HPDE6-E6E7 (cell line): ENCODE measurements around the gene CDCA8.

ENCODE experiments used
- DNase-seq: peaks from one replicate; pipeline ENCODE4 v3.0.0; 2011; ENCODE audit warnings: missing footprints; ENCODE audit errors: extremely low spot score

CDCA8 gene

GRCh38 chr1:37716321-37716720, 24.0 kb downstream of the CDCA8 start:
- DNase-seq: no peak

DNA sequence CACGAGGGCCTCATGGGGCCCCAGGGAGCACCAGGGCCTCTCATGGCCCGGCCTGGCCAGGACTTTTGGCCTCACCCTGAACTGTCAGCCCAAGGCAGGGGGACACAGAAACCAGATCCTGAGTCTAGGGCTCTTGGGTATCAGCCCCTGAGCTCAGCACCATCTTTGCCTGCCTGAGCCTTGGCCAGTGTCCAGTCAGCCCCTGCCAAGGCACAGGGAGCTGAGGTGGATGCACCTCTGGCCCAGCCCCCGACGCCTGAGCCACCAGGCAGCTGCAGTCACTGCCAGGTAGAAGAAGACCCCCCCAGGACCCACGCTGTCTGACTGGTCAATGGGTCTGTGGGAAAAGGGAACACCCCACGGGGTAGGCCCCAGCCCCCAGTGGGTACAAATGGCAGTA, 25.3 kb downstream of the CDCA8 start:
- DNase-seq: no peak

GRCh38 chr1:37718181-37718900, 26.0 kb downstream of the CDCA8 start:
- no peak for DNase-seq

DNA sequence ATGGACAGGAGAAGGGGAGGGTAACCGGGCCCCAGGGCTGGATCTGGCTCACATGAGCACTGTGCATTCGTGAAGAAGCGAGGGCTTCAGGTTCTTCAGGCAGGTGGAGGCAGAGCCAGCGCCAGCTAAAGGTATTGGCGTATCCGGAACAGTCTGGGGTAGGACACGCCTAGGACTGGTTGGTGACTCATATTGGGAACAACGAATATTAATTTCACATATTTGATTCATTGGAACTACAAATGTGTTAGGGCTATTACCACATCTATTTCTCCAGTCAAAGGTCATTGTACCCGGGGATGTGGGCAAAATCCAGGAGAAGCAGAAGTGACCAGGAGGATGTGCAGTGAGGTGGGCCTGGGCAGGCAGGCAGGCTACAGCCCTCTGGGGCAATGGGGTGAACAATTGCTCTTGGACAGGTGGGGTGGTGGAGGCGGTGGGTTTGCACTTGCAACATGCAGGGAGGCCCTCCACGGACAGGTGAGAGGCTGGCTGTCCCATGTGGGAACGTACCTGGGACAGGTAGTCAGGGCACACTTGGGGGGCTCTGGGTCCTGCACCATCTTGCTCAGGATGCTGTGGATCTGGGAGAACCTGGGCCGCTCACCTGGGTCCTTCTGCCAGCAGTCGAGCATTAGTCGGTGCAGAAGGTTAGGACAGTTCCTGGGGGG, 26.7 kb downstream of the CDCA8 start:
- peak; percentile 88 for DNase-seq

DNA sequence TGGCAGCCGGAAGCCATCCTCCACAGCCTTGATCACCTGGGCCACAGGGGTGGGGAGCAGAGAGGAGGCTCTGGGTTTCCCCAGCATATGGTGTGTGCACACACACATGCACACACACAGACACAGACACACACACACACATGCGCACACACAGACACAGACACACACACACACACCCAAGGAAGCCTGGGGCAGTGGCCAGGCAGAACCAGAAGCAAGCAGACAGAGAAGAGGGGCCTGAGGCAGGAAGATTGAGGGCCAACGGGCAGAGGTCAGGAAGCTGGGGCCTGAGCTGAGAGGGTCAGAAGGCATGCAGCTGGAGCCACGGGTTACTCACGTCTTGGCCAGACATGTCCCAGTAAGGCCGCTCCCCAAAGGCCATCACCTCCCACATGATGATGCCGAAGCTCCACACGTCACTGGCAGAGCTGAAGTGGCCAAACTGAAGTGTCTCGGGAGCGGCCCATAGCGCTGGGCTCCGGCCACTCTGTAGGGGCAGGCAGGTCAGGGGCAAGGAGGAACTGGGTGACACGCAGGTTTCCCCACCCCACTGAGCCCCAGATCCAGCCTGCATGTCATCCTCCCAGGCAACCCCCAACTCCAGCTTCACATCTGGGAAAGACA, 27.4 kb downstream of the CDCA8 start:
- no peak for DNase-seq

DNA sequence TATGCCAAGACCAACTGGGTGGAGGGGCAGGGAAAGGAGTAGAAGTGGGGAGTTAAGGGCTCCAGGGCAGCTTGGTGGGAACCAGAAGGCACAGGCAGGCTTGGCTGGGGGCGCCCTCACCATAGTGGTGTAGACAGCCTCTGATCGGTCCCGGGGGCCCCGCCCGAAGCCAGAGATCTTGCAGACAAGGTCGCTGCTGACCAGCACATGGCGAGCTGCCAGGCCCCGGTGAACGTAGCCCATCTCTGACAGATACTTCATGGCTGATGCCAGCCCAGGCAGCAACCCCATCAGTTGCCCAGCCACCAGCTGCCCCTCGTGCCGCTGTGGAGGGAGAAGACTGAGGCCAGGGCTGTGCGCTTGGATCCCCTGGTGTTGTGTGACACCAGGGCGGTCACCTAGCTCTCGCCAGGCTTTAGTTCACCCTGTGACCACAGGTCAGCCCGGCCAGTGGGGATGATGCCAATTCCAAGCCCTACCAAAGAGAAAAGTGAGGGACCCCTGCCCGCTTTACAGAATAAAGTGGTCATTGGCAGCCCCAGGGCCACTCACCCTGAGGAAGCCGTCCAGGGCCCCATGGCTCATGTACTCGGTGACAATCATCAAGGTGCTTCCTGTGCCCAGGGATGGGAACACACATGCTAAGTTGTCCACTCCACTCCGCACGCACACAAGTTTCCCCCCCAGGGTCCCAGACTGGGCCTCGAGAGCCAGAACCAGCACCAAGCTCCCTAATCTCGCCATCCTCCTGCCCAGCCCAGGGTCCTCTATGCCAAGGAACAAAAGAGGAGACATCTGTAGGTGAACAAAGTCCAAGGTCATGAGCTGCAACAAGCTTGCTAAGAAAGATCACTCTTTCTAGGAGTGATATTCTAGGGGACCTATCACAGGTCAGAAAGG, 28.2 kb downstream of the CDCA8 start:
- no peak for DNase-seq

- DNase-seq: no peak
Measured at GRCh38 chr1:37721565-37721964, 29.2 kb downstream of the CDCA8 start.

DNA sequence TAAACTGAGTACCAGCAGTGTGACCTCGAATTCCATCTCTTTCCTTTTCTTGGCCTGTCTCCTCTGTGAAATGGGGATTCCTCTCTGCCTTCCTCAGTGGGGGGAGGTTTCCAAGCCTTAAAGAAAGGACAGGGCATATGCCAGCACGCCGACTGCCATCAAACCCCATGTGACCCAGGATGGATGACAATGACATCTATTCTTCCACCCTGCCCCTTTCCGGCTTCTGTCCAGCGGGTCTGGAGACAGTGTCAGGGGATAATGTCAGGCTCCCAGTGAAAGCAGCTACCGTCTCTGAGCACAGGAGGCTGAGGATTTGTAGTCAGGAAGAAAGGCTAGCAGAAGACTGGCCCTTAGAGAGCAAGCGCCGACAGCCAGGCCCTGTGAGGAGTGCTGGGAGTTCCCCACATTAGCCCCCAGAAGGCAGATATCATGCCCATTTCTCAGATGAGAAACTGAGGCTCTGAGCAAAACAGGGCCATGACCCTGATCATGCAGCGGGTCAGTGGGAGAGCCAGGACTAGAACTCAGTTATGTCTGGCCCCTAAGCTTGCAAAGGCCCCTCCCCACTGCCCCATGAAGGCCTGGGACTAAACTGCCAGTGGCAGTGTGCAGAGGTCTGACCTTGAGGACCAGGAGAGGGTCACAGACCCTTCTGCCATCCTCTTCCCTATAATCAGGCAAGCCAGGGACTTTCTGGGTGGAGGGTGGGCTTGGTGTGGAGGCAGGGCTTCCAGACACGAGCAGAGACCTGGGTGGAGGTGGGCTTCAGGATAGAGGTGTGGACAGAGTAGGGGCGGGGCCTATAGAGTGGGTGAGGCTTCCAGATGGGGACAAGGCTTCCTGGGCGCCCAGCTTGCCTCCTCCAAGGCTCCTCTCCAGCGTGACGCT, 30.1 kb downstream of the CDCA8 start:
- DNase-seq: no peak

GRCh38 chr1:37723072-37723389, 30.7 kb downstream of the CDCA8 start:
- no peak for DNase-seq

DNA sequence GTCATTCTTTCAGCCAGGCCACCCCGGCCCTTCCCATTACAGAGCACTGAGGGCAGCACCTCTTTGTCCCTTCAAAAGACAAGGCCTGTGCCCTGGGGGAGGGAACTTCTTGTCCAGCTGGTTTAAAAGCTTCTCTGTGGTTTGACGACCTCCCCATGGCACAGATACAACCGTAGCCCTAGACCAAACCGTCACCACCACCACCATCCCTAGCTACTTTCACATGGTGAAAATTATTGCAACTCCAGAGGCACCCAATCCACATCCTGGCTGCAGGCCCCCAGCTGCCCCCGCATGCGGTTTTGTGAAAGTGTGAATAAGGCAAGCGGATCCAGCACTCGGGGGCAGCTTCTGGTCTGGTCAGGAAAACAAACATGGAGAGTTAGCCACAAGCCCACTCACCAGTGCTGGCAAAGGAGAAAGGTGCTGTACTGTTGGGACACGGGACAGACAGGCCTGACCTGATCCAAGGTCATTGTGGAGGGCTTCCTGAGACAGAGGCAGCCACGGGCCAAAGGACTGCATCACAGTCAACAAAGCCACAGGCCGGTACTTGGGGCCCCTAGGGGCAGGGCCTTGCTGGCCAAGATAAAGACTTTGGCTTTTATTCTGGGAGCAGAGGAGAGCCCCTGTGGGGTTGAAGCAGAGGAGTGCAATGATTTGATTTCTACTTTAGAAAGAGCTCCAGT, 31.2 kb downstream of the CDCA8 start:
- no peak for DNase-seq

GRCh38 chr1:37724575-37724974, 32.3 kb downstream of the CDCA8 start:
- DNase-seq: no peak

DNA sequence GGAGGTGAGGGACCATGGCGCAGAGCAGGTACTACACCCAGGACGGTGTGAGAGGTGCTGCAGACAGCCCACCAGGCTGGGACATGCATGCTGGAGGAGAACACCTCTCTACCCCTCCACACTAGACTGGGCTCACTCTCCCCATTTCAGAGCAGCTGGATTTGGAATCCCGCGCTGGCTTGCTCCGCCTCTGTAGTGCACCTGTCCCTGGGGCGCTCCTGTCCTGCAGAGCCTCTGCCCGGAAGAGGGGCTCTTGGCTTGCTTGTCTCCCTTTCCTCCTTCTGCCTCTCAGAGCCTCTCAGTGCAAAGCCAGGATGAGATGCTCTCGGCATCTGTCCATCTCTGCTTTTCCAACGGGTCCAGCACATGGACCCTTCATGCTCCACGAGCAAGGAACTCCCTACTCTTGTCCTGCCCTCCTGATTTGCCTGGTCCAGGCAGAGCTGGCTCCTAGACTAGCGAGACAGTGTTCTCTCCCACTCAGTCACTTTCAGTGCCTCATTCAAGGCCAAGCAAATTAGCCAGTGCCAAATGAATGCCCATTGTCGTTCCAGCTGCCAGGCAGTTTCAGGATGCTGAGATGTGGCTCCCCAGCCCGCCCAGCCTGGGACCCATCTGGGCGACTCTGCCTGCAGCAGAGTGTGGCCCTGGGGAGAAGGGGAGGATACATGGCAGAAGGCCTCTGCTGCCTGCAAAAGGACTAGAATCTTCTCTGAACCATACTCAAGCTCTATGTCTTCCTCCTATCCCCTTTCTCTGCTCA, 33.7 kb downstream of the CDCA8 start:
- DNase-seq: no peak

DNA sequence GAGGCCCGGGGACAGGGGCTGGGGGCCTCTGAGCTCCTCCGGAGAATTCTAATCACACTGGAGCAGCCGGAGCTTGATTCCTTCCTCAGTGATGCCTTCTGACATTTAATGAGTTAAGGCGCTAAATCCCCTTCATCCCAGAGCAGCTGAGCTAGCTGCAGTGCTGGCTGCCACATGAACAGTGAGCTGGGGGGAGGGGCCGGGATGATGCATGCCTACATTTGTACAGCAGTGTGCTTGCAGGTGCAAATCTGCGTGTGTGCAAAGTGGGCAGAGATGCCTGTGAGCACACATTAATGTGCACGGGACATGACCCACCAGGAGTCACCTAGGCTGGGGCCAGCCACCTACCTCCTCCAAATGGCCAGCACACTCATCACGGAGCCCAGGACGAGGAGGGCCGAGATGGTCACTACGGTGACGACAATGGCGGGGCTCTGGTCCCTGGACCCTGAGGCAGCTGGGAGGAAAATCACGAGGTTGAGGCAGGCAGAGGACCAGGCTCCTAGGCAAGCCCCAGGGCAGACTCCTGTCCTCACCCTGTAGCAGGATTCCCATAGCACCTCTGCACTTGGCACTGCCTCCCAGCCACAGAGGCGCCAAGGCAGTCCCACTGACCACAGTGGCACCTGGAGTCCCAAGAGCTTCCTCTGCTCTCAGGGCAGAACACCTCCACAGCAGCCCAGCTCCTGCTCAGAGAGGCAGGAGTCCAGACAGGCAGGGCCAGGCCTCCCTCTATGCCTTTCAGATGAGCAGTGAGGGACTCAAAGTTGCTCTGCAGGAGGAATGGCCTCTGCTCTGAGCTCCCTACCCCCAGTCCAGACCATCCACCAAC, 34.7 kb downstream of the CDCA8 start:
- no peak for DNase-seq

GRCh38 chr1:37728416-37728815, 36.1 kb downstream of the CDCA8 start:
- DNase-seq: no peak

DNA sequence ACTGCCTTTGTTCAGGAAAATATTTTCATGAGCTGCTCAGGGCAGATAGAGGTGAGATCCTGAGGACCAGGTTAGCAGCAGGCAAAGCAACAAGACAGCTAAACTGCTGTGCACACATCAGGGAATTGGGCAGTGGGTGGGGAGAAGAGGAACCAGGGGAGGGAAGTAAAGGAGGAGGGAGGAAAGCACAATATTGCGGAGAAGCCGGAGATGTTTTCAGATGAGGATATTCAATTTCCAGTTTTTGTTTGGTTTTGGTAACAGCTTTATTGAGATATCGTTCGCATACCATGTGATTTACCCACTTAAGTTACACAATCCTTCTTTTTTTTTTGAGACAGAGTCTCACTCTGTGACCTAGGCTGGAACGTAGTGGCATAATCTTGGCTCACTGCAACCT, 38.1 kb downstream of the CDCA8 start:
- no peak for DNase-seq

GRCh38 chr1:37731312-37732019, 39.1 kb downstream of the CDCA8 start:
- no peak for DNase-seq

DNA sequence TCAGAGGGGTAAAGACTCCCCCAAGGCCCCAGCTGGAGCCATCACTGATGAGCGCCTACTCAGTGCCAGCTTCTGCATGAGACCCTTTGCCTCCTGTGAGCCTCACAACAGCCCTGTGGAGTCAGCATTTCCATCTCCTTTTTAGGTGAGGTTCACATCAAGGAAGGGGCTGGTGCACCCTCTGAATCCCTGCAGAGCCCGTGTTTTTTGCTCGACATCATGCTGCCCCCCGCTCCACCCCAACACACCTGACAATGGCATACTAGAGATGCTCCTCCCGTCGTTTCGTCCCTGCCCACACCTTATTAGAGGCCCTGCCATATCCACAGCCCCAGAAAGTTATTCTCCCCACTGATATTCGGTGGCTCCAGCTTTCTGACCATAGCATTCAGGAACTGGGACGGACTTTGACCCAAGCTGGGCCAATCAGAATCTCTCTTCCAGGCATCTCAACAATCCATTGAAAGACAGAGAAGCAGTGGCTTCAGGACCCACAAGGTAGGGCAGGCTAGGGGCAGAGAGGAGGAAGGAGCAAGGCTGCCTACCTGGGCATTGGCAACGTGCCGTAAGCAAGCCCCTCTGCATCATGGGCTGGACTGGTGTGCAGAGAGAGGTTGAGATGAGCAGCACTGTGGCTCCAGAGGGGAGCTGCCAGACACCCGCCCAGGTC, 39.9 kb downstream of the CDCA8 start:
- DNase-seq: no peak
